HepG2 (cell line): ENCODE results near the gene HOXD12. TPM values are rescaled to one million over a fixed set of nuclear protein-coding genes. Genes with fewer than 3 reads are reported as not detected.

Experiments
- CTCF ChIP-seq: sonication (generic); formaldehyde crosslinking; IDR thresholded peaks from 2 replicates; pipeline ENCODE4 v1.5.0; 2020; ENCODE audit warnings: mild to moderate bottlenecking, missing genetic modification reagents, moderate library complexity
- HNRNPL ChIP-seq: fragments of 200-400 bp; formaldehyde crosslinking; IDR thresholded peaks from 2 replicates; pipeline ENCODE4 v1.6.1; 2017; ENCODE audit warnings: mild to moderate bottlenecking, low read depth, low read length
- NBN ChIP-seq: fragments of 450-650 bp; conservative IDR thresholded peaks from 2 replicates; pipeline ENCODE4 v1.6.1; 2017
- NR3C1 ChIP-seq: sonication (generic); formaldehyde crosslinking; IDR thresholded peaks from 2 replicates; pipeline ENCODE4 v1.4.0; 2020; ENCODE audit warnings: missing genetic modification reagents
- REL ChIP-seq: sonication (generic); formaldehyde crosslinking; conservative IDR thresholded peaks from 2 replicates; pipeline ENCODE4 v1.8.0; 2022; ENCODE audit warnings: mild to moderate bottlenecking, missing genetic modification reagents, moderate library complexity
- ZBTB20 ChIP-seq: sonication (generic); formaldehyde crosslinking; IDR thresholded peaks from 2 replicates; pipeline ENCODE4 v1.8.1; 2023; ENCODE audit warnings: missing genetic modification reagents, low read depth, mild to moderate bottlenecking, borderline replicate concordance
- ZBTB21 ChIP-seq: sonication (generic); formaldehyde crosslinking; IDR thresholded peaks from 2 replicates; pipeline ENCODE4 v1.4.0; 2020; ENCODE audit warnings: missing genetic modification reagents
- ZFYVE20 ChIP-seq: sonication (generic); formaldehyde crosslinking; IDR thresholded peaks from 2 replicates; pipeline ENCODE4 v1.8.0; 2023; ENCODE audit warnings: low read depth, mild to moderate bottlenecking, moderate library complexity, missing genetic modification reagents, borderline replicate concordance
- ZHX2 ChIP-seq, 2 experiments: sonication (generic) in 1 of 2; formaldehyde crosslinking in 1 of 2; IDR thresholded peaks; 2 replicates each; pipeline versions ENCODE4 v1.6.1 to v1.9.0; 2014 to 2022; ENCODE audit warnings: antibody characterized with exemption in 1 of 2, borderline replicate concordance in 1 of 2, inconsistent platforms in 1 of 2, low read depth in 1 of 2, missing genetic modification reagents in 1 of 2
- ZNF180 ChIP-seq: sonication (generic); formaldehyde crosslinking; IDR thresholded peaks from 2 replicates; pipeline ENCODE4 v1.4.0; 2020; ENCODE audit warnings: low read depth, missing genetic modification reagents, borderline replicate concordance
- ZNF335 ChIP-seq: sonication (generic); formaldehyde crosslinking; IDR thresholded peaks from 2 replicates; pipeline ENCODE4 v1.4.0; 2020; ENCODE audit warnings: missing genetic modification reagents
- ZNF605 ChIP-seq: sonication (generic); formaldehyde crosslinking; IDR thresholded peaks from 2 replicates; pipeline ENCODE4 v1.8.0; 2022; ENCODE audit warnings: mild to moderate bottlenecking, missing genetic modification reagents
- ZNF614 ChIP-seq: IDR thresholded peaks from 2 replicates; pipeline ENCODE4 v1.6.1; 2018; ENCODE audit warnings: missing biosample characterization, missing genetic modification reagents, inconsistent platforms, borderline replicate concordance
- ZNF792 ChIP-seq: IDR thresholded peaks from 2 replicates; pipeline ENCODE4 v1.6.1; 2016
- polyA plus RNA-seq, 8 experiments: library from polyadenylated mRNA; depleted of rRNA in 3 of 8; stranded (reverse) in 7 of 8; unstranded in 1 of 8; fragments of >200 nt; fragmentation: Illumina TruSeq in 4 of 8; extraction: Trizol in 4 of 8; gene quantifications; 2 replicates each; pipeline versions ENCODE4 v1.2.1 to v1.2.3, GENCODE V29; 2011 to 2016; ENCODE audit warnings: low read depth in 4 of 8, missing spikeins in 1 of 8, mixed read lengths in 1 of 8; ENCODE audit not compliant: insufficient read depth in 1 of 8
- total RNA-seq, 5 experiments: library from RNA; depleted of rRNA; stranded (reverse); fragments of >200 nt; fragmentation: Illumina TruSeq; extraction: Trizol; gene quantifications; 2 replicates each; pipeline ENCODE4 v1.2.3, GENCODE V29; 2016; ENCODE audit warnings: low read depth in 1 of 5
- TF ChIP-seq, protein P1 (sequence below): sonication (generic); formaldehyde crosslinking; IDR thresholded peaks from 2 replicates; pipeline ENCODE4; 2020; ENCODE audit warnings: missing genetic modification reagents, mild to moderate bottlenecking, borderline replicate concordance

Gene HOXD12
- total and polyA plus RNA-seq, 2 of the 13 experiments (the other 11 are each of a cell fraction or from before 2014, with no cell fraction given): not detected

DNA sequence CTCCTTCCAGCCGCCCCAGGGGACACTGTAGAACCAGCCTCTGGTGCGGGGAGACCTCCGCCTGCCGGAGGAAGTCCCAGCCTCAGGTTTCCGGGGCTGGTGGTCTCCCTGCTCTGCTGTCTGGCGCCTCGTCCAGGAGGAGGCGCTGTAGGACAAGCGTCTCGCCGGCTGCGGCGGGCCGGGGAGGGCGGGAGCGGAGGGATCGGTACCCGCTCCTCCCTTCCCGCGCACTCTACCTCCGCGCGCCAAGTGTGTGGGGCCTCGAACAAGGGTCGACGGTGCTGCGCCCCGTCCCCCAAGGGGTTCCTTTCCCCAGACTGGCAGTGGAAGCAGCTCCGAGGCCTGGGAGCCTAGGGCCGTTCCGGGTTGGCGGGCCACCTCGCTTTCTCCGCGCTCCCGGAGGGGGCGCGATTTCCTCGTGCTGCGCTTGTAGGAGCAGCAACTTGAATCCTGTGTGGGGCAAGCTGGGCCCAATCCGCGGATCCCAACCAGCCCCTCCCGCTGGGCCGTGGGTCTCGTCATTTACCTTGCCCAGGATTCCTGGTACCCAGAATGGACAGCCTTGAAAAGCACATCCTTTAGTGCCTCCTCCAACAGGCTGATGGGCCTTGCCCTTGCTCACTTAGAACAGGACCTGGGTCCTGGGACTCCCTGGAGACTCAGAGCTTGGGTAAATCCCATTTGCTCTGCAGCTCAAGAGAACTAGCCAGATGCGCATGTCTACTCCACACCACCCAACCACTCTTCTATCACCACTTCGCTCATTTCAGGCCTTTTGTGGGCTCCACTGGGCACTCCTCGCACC, 41.1 kb downstream of the HOXD12 start (continued):
- TF ChIP-seq REL (CRISPR knock-in tag): no peak
- TF ChIP-seq HNRNPL: no peak
- peak; percentile 99 for TF ChIP-seq CTCF (CRISPR knock-in tag)
- TF ChIP-seq ZNF605 (CRISPR knock-in tag): no peak; the same call in 1 of the 2 replicates
- no peak for TF ChIP-seq ZNF180 (CRISPR knock-in tag)
- TF ChIP-seq ZNF335 (CRISPR knock-in tag): no peak
- TF ChIP-seq ZNF792 (CRISPR knock-in tag): no peak; the same call in 1 of the 2 replicates
- 0 out of 2 replicates have a peak, but pooled peaks have one; percentile 26 for TF ChIP-seq ZFYVE20 (CRISPR knock-in tag)
- no peak for TF ChIP-seq ZBTB20
- TF ChIP-seq NR3C1 (CRISPR knock-in tag): no peak
- TF ChIP-seq ZNF614 (CRISPR knock-in tag): peak; percentile 85
- TF ChIP-seq NBN: no peak
- no peak for TF ChIP-seq ZBTB21 (CRISPR knock-in tag)
- TF ChIP-seq ZHX2 (IDR thresholded peaks at IDR 0.05; ENCODE audit: low read depth): no peak
- no peak for TF ChIP-seq ZHX2 (CRISPR knock-in tag; IDR thresholded peaks at IDR 0.05; ENCODE audit: borderline replicate concordance)
- TF ChIP-seq, protein P1, sequence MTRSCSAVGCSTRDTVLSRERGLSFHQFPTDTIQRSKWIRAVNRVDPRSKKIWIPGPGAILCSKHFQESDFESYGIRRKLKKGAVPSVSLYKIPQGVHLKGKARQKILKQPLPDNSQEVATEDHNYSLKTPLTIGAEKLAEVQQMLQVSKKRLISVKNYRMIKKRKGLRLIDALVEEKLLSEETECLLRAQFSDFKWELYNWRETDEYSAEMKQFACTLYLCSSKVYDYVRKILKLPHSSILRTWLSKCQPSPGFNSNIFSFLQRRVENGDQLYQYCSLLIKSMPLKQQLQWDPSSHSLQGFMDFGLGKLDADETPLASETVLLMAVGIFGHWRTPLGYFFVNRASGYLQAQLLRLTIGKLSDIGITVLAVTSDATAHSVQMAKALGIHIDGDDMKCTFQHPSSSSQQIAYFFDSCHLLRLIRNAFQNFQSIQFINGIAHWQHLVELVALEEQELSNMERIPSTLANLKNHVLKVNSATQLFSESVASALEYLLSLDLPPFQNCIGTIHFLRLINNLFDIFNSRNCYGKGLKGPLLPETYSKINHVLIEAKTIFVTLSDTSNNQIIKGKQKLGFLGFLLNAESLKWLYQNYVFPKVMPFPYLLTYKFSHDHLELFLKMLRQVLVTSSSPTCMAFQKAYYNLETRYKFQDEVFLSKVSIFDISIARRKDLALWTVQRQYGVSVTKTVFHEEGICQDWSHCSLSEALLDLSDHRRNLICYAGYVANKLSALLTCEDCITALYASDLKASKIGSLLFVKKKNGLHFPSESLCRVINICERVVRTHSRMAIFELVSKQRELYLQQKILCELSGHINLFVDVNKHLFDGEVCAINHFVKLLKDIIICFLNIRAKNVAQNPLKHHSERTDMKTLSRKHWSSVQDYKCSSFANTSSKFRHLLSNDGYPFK (CRISPR knock-in tag): peak; percentile 74; the same call in 1 of the 2 replicates
